GM19468 (cell line): ENCODE measurements around the gene MAEA.
"Not testable (repeated sequence)": the region's sequence is repeated elsewhere in the genome, so short reads cannot be mapped to it uniquely, and the experiment has no call there.

Experiments
- ATAC-seq: cut with Tn5 transposase; IDR thresholded peaks from one replicate; pipeline ENCODE4 v1.9.1; 2021; ENCODE audit warnings: mild to moderate bottlenecking, moderate library complexity, moderate number of reproducible peaks; ENCODE audit not compliant: unreplicated experiment; ENCODE audit errors: extremely low read depth

MAEA gene

DNA sequence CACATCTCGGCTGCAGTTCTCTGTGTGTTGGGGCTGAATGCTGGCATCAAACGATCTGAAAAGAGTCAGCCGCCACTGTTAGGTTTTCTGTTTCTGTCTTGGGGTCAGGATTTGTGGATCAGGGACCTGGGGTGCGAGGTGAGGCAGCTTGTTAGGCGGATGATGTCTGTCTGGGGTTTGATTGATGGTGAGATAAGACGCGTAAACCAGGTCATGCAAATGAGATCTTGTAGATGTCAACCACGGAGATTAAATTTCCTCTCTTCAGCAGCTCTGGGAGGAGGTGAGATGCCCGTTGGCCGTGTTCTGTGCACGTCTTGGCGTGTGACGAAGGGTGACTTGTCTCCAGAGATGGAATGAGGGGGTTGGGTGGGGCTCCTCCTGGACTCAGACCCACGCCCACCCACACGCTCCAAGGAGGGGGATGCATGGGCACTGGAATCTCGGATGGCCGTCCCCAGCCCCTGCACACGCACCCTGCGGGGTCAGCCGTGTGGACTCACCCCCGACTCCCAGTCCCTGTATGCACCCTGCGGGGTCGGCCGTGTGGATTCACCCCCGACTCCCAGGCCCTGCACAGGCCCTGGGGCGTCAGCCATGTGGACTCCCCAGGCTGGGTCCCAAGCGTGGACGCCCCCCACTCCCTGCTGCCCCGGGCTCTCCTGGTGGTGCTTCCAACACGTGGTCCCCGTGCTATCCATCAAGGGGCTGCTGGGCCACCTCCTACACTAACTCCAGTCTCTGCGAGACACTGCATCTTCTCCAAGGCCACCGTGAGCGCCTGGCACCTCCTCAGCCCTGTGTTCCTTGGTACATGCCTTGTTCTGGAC is 41.3 kb downstream of the MAEA start:
- no peak for ATAC-seq

DNA sequence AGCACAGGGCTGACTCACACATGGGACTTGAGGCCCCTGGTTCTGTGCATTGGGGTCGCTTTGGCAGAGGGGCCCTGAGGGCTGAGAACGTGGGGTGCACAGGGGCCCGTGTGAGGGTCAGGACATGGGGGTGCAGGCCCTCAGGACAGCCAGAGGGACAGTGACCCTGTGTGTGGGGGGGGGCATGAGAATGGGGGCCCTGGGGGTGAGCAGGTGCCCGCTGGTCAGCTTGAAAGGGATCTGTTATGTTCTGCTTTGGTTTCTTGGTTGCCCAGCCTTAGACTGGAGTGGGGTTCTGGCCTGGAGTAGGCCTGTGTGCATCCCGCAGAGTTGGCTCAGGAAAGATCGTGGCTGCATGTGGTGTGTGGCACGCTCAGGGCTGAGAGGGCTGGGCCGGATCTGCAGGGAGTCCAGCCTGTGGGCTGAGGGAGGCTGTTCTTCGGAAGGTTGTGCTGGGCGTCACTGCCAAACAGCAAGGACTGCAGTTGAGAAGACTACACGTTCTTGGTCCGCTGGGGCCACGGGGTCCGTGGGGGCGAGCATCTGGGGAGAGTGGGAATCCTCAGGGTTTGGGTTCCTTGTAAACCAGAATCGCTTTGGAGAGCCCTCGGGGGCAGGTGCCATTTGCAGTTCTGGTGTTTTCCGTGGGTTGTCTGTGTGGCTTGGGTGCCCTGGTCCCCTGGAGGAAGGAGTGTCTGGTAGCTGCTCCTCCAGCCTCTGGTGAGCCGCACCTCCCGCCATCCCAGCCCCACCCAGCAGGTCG is 42.1 kb downstream of the MAEA start:
- ATAC-seq = no peak

DNA sequence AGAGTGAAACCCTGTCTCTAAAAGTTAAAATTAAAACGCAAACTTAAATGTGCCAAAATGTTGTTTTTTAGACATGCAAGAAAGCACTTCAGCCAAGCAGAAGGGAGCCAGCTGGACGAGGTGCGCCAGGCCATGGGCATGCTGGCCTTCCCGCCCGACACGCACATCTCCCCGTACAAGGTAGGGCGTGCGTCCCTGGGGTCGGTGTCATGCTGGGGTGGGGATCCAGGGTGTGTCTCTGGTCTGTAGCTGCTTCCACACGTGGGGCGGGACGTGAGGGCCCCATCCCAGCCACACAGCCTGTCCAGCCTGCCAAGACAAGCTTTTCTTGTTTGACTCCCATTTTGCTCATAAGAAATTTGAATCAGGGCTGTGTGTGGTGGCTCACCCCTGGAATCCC is 43.0 kb downstream of the MAEA start:
- no peak for ATAC-seq

DNA sequence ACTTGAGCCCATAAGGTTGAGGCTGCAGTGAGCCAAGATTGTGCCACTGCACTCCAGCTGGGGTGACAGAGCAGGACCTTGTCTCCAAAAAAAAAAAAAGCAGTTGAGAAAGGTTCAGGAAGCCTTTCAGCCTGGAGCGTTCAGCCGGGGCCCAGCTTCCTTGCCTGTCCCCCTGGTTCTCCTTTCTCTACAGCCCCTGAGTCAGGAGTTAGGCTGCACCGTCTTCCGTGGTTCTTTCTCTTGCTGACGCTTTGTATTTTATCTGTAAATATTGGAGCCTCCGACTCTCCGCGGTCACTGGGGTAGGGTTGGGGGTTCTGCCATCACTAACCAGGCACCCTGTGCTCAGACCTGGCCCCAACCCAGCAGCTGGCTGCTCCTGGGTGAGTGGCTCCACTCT is 43.6 kb downstream of the MAEA start:
- ATAC-seq = no peak

DNA sequence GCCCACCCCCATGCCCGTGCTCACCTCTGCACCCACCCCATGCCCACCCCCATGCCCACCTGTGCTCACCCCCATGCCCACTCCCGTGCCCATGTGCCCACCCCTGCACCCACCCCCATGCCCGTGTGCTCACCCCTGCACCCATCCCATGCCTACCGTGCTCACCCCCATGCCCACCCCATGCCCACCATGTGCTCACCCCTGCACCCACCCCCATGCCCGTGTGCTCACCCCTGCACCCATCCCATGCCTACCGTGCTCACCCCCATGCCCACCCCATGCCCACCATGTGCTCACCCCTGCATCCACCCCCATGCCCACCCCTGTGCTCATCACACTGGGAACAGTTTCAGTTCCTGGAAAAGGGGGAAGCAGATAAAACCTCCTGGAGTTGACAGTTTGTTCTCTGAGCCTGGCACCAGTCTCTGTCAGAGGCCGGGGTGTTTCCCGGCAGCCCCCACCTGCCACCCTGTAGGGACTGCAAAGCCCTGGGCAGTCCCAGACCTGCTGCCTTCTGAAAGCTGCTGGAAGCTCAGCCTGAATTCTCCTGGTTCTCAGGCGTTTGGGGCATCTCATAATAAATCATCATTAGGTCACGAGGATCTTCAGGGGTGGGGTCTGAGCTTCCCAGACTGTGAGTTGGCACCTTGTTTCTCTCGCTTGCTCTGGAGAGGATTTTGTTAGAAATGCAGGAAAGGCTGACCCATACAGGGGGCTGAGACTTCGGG is 44.3 kb downstream of the MAEA start:
- ATAC-seq = not testable (repeated sequence)

DNA sequence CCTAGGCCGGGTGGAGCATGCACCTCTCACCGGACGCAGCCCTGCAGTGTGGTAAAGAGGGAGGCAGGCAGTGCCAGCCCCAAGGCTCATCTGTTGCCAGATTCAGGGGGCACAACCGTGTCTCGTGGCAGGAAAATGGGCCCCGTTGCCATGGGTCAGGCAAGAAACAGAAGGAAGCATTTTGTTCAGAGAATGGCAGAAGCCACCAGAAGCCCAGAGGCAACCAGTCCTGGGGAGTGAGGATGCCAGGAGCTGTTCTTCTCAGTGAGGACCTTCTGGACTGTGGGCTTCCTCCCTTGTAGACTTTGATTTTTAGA is 44.8 kb downstream of the MAEA start:
- no peak for ATAC-seq

DNA sequence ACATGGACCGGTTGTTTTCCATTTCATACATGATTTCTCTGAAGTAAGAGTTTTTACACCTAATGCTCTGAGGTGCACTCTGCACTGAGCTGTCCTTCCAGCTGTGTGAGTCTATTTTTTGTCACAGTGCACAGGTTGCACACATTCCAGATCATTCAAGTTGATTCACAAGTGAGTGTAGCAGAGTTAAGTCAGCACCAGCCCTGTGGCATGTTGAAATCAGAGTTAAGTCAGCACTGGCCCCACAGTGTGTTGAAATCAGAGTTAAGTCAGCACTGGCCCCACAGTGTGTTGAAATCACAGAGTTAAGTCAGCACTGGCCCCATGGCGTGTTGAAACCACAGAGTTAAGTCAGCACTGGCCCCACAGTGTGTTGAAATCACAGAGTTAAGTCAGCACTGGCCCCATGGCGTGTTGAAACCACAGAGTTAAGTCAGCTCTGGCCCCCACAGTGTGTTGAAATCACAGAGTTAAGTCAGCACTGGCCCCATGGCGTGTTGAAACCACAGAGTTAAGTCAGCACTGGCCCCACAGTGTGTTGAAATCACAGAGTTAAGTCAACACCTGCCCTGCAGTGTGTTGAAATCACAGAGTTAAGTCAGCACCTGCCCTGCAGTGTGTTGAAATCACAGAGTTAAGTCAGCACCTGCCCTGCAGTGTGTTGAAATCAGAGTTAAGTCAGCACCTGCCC is 45.6 kb downstream of the MAEA start:
- ATAC-seq = not testable (repeated sequence)

DNA sequence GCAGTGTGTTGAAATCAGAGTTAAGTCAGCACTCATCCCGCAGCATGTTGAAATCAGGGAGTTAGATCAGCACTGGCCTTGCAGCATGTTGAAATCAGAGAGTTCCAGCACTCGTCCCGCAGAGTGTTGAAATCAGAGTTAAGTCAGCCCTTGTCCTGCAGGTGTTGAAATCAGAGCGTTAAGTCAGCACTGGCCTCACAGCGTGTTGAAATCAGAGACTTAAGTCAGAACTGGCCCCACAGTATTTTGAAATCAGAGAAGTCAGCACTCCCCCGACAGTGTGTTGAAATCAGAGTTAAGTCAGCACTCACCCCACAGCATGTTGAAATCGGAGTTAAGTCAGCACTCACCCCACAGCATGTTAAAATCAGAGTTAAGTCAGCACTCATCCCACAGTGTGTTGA is 46.4 kb downstream of the MAEA start:
- no peak for ATAC-seq

DNA sequence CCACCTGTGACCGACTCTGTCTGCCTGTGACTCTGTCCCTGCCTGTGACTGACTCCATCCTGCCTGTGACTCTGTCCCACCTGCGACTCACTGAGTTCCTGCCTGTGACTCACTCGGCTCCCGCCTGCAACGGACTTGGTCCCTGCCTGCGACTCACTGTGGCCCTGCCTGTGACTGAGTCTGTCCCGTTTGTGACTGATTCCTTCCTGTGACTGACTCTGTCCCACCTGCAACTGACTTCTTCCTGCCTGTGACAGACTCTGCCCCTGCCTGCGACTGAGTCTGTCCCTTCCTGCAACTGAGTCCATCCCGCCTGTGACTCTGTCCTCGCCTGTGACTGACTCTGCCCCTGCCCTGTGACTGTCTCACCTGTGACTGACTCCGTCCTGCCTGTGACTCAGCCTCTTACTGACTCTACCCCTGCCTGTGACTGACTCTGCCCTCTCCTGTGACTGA is 47.7 kb downstream of the MAEA start:
- no peak for ATAC-seq

DNA sequence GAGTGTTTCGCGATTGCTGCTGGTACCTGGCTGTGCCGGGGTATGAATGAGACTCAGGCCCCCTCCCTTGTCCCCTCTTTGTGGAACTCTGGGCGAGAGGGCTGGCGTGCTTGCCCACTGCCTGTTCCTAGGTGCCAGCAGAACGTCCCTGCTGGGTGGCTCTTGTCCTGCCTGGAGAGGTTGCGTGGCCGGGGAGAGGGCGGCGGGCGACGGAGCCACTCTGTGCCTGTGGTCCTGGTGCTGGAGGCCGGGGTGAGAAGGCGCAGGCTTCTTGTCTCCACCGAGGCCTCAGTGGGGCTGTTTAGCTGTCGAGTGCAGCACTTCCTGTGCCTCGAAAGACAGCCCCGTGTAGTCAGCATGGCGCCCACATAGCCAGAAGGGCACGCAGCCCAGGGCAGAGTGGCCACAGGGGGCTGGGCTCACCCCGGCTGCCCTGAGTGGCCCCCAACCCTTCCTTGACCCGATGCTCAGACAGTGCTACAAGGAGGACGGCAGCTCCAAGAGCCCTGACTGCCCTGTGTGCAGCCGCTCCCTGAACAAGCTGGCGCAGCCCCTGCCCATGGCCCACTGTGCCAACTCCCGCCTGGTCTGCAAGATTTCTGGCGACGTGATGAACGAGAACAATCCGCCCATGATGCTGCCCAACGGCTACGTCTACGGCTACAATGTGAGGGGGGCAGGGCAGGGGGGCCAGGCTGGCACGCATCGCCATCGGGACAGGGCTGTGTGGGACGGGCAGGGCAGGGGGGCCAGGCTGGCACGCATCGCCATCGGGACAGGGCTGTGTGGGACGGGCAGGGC is 48.5 kb downstream of the MAEA start:
- ATAC-seq = no peak

DNA sequence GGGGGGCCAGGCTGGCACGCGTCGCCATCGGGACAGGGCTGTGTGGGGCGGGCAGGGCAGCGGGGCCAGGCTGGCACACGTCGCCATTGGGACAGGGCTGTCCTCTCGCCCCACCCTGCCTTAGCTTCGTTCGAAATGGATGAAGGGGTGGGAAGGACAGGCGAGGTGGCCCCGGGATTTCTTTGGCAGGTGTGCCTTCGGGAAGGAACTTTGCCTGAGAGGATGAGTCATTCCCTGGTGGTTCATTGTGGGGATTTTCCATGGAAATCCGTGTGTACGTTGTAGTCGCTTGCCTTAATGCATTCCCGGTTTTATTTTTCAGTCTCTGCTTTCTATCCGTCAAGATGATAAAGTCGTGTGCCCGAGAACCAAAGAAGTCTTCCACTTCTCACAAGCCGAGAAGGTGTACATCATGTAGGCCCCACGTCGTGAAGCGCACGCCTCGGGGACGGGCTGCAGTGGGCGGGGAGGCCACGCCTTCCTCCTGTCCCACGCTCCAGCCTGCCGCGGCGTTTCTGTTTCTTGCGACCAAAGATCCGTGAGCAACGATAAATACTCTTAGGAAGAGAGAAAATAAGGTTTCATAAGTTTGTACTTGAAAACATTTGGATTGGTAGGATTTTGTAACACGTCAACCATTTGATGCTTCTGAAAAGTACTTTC is 49.2 kb downstream of the MAEA start:
- ATAC-seq = no peak

DNA sequence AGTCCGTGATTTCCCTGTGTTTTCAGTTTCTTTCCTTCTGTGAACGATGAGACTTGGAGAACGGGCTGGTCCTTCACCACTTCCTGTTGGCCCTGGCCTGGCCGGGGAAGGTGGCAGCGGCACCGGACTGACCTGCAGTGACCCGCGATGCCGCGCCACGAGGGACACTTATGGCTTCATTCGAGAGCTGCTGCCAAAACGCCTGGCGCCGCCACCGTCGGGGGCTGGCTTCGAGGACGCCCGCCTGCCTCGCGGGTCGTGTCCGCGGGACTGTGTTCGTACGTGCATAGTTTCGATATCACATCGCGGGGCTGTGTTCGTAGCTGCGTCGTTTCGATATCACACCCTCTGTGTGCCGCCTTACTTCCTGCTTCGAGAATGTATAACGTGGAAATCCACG is 49.8 kb downstream of the MAEA start:
- ATAC-seq = no peak

DNA sequence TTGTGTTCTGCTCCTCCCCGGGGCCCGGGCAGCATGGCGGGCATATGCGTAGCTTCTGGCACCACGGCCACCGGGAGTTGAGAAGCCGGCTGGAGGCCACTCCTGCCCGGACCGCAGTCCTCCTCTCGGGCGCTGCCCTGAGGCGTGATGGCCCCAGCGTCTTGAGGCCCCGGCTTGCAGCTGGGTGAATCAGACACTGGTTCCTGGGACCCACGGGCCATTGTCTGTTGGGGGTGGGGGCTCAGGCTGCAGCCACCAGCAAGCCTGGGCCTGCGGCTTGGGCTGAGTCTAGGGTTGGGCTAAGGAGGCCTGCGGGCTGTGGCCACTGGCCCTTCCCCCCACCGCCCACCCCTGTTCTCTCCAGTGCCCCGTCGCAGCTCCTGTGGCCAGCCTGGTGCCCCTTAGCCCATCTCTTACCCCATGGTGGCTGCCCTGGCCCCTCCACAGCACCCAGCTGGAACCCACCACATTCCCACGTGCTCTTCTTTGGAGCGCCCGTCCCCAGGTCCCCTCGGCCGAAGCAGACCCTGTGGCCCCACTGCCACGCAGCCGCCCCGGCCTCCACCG is 50.6 kb downstream of the MAEA start:
- no peak for ATAC-seq

DNA sequence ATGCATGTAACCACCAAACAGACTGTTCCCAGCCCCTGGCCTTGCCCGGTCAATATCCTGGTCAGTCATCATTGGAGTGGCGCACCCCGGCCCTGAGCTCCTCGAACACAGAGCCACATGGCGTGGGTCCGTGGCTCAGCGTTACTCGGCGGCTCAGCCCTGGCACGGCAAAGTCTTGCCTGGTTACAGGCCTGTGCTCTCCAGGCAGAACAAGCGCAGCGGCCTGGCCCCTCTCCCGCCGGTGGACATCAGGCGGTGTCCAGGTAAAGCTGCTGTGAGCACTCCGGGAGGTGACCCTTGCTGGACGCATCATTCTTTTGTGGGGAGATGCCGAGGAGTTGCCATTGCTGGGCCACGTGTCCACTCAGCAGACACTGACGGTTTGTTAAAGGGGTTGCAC is 51.2 kb downstream of the MAEA start:
- ATAC-seq = no peak

DNA sequence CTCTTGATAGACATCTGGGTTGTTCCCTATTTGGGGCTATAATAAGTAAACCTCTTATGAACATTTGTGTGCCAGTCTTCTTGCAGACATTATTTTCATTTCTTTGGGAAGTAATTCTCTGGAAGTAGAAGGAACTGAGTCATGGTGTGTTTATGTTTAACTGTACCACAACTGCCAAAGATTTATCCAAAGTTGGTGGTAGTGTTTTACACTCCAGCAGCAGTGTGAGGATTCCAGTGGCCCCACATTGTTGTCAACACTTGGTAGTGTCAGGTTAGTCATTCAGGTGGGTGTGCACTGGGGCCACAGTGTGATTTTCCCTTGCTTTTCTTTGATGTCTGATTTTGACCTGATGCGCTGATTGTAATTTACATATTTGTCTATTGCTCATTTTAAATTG is 52.3 kb downstream of the MAEA start:
- no peak for ATAC-seq

DNA sequence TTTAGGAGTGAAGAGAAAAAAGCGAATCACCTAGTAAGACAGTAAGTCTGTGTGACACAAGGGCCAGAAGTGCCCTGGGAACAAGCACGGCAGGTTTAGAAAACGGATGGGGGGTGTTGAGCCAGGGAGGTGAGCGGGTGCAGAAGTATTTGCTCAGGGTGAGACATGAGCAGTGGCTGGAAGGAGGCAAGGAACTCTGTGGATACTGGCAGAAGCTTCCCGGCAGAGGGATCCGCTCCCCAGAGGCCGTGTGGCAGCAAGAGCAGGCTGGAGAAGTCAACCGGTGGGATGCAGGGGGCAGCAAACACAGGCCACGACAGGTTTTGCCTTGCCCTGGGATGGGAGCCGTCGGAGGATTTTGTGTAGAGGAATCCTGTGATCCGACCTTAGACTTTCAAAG is 55.0 kb downstream of the MAEA start:
- ATAC-seq = no peak

DNA sequence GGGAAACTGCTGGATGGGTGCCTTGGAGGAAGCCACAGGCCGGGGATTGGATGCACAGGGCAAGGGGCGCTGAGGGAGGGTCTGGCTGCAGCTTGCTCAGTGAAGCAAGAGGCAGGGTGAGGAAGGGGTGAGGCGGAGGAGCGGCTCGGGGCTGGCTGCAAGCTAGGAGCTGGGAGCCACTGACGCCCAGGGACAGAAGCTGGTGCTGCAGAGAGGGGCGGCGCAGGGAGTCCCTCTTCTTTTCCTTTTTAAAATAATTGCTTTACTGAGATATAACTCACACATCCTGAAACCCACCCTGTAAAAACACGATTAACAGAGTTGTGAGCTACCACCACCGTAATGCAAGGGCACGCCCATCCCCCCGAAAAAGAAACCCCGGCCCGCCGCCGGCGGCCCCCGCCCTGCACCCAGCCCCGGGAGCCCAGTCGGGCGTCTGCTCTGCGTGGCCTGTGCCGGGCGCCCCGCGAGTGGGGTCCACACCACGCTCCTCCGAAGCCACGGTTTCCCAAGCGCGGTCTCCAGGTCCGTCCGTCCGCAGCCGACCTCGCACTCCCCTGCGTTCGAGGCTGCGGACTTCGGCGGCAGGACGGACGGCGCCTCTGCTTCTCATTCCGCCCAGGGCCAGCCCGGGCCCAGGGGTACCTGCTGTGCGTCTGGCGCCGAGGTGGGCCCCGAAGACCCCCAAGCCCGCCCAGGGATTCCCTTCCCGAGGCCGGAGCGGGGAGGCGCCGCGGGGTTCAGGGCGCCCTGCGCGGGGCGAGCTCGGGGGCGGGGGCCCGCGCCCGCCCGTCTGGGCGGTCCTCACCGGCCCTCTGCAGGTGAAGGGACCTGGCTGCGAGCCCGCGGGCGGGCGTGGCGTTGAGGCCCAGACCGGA is 56.5 kb downstream of the MAEA start:
- no peak for ATAC-seq
